CD4-positive, alpha-beta T cell (primary cell): ENCODE measurements around the gene SRRM1. TPM values are rescaled to one million over a fixed set of nuclear protein-coding genes. Genes with fewer than 3 reads are reported as not detected.

ENCODE experiments used
- ATAC-seq: fragments of 200-7000 bp; cut with Tn5 transposase; one replicate; pipeline ENCODE4 v1.10.0; 2022; ENCODE audit warnings: mild to moderate bottlenecking; ENCODE audit not compliant: poor library complexity
- CTCF ChIA-PET: fragments of 350-600 bp; sonication (Branson Sonifier 250); formaldehyde crosslinking; loops from one replicate; lab custom pipeline; 2021; ENCODE audit warnings: antibody characterized with exemption, inconsistent platforms; lab: Charles Lee
- POLR2A ChIA-PET: fragments of 350-600 bp; sonication (Branson Sonifier 250); formaldehyde crosslinking; loops from one replicate; lab custom pipeline; 2021; ENCODE audit warnings: antibody characterized with exemption, inconsistent platforms; lab: Charles Lee
- DNase-seq, 14 experiments: peaks; one replicate each; pipeline ENCODE4 v3.0.0-alpha.2; 2013 to 2020; ENCODE audit warnings: mixed read lengths in 2 of 14
- H3K27ac ChIP-seq, 2 donors: one replicate each; pipeline versions ENCODE4 v1.5.1 to v1.7.0; 2013; ENCODE audit warnings: low read length in 2 of 2, low read depth in 1 of 2, mild to moderate bottlenecking in 1 of 2
- H3K27me3 ChIP-seq, 2 experiments: 1 replicate in 1 of 2; 2 replicates in 1 of 2; pipeline versions ENCODE4 v1.6.1 to v1.7.0; 2013; ENCODE audit warnings: low read length in 2 of 2, control low read depth in 1 of 2, mild to moderate bottlenecking in 1 of 2, moderate library complexity in 1 of 2; ENCODE audit not compliant: insufficient read depth in 2 of 2, control insufficient read depth in 1 of 2
- H3K36me3 ChIP-seq: one replicate; pipeline ENCODE4 v1.6.1; 2013; ENCODE audit warnings: low read length, control low read depth; ENCODE audit not compliant: insufficient read depth
- H3K4me1 ChIP-seq: one replicate; pipeline ENCODE4 v1.6.1; 2013; ENCODE audit warnings: low read length, control low read depth; ENCODE audit not compliant: insufficient read depth
- H3K4me3 ChIP-seq: one replicate; pipeline ENCODE4 v1.5.1; 2013; ENCODE audit warnings: mild to moderate bottlenecking, low read length, moderate library complexity
- H3K9me3 ChIP-seq, 2 experiments: 1 replicate in 1 of 2; 2 replicates in 1 of 2; pipeline versions ENCODE4 v1.6.1 to v1.7.0; 2013; ENCODE audit warnings: low read length in 2 of 2, mild to moderate bottlenecking in 2 of 2, control low read depth in 1 of 2, moderate library complexity in 1 of 2; ENCODE audit not compliant: control insufficient read depth in 1 of 2, insufficient read depth in 1 of 2
- H3K27ac Mint-ChIP-seq: one replicate; pipeline ENCODE4 v1.8.0; 2020; ENCODE audit warnings: mixed read lengths
- H3K27me3 Mint-ChIP-seq: one replicate; pipeline ENCODE4 v1.8.0; 2021; ENCODE audit warnings: mixed read lengths
- H3K36me3 Mint-ChIP-seq: one replicate; pipeline ENCODE4 v1.8.0; 2021; ENCODE audit warnings: low read depth, mixed read lengths
- H3K4me1 Mint-ChIP-seq: one replicate; pipeline ENCODE4 v1.8.0; 2021; ENCODE audit warnings: low read depth, mixed read lengths
- H3K4me3 Mint-ChIP-seq: one replicate; pipeline ENCODE4 v1.8.0; 2020; ENCODE audit warnings: mild to moderate bottlenecking, mixed read lengths
- H3K9me3 Mint-ChIP-seq: one replicate; pipeline ENCODE4 v1.8.0; 2020; ENCODE audit warnings: mixed read lengths
- CTCF ChIP-seq: fragments of 200-600 bp; IDR thresholded peaks from one replicate; pipeline ENCODE4 v1.8.0; 2022; ENCODE audit warnings: antibody characterized with exemption, mild to moderate bottlenecking
- intact Hi-C, 2 experiments: fragments of 100-400 bp; cut with DNase I in 1 of 2; cut with micrococcal nuclease in 1 of 2; formaldehyde crosslinking; loops; one replicate each; pipeline versions ENCODE4 v1.15.1 to v1.9.0; 2023 to 2025; cut with DNase I, micrococcal nuclease
- total RNA-seq, 174 experiments: library from RNA in 2 of 174; stranded (reverse) in 2 of 174; gene quantifications; one replicate each; pipeline ENCODE4 v1.2.3 and lab custom pipeline; 2021 to 2026

SRRM1 gene
- total RNA-seq, 2 experiments from 2014 or later, result 338 to 360 TPM

- CTCF ChIA-PET, result interaction anchor here (0.7 kb wide), 1 partner anchor 1739 kb away, joined by 3 read pairs; no protein-coding TSS in a partner anchor
Measured at GRCh38 chr1:24707687-24708086, 64.6 kb downstream of the SRRM1 start.

GRCh38 chr1:24708938-24709337 is 65.8 kb downstream of the SRRM1 start:
- peaks cover 7% of the 10 kb centered on the region for H3K4me1 Mint-ChIP-seq
- H3K27me3 Mint-ChIP-seq, result no peaks in the 10 kb centered on the region
- no peak overlapping the region for H3K27ac Mint-ChIP-seq
- DNase-seq (peak in 2 of 14 experiments; percentile 42 to 44), ATAC-seq (no peak)
- CTCF ChIA-PET, result no interaction called here
- H3K4me3 Mint-ChIP-seq, result no peak overlapping the region
- no peaks in the 10 kb centered on the region for H3K9me3 Mint-ChIP-seq
- H3K27me3 ChIP-seq, result no peaks in the 10 kb centered on the region
- POLR2A ChIA-PET, result no interaction called here
- TF ChIP-seq CTCF, result no peak
- intact Hi-C loops, result no loop called here
- H3K36me3 ChIP-seq, result no peaks in the 10 kb centered on the region
- H3K36me3 Mint-ChIP-seq, result no peaks in the 10 kb centered on the region
- no peaks in the 10 kb centered on the region for H3K9me3 ChIP-seq
- H3K4me1 ChIP-seq, result peaks cover 21% of the 10 kb centered on the region
- H3K4me3 ChIP-seq, result no peak overlapping the region
- no peak overlapping the region for H3K27ac ChIP-seq

More at GRCh38 chr1:24707687-24708086, 64.6 kb downstream of the SRRM1 start:
- Histone ChIP-seq H3K27ac (no peak overlapping the region), H3K27me3 (no peaks in the 10 kb centered on the region), H3K9me3 (no peaks in the 10 kb centered on the region), H3K36me3 (no peaks in the 10 kb centered on the region), H3K4me1 (peaks cover 21% of the 10 kb centered on the region), H3K4me3 (no peak overlapping the region)
- H3K9me3 Mint-ChIP-seq, result no peaks in the 10 kb centered on the region
- no peak overlapping the region for H3K27ac Mint-ChIP-seq
- POLR2A ChIA-PET, result no interaction called here
- H3K4me3 Mint-ChIP-seq, result no peak overlapping the region
- TF ChIP-seq CTCF, result no peak
- no peak for ATAC-seq
- intact Hi-C loops, result no loop called here
- no peaks in the 10 kb centered on the region for H3K27me3 Mint-ChIP-seq
- no peaks in the 10 kb centered on the region for H3K36me3 Mint-ChIP-seq
- no peak for DNase-seq
- peaks cover 7% of the 10 kb centered on the region for H3K4me1 Mint-ChIP-seq

GRCh38 chr1:24709791-24710441 is 66.8 kb downstream of the SRRM1 start:
- no peaks in the 10 kb centered on the region for H3K36me3 Mint-ChIP-seq
- Histone ChIP-seq H3K4me1 (peaks cover 17% of the 10 kb centered on the region), H3K27me3 (no peaks in the 10 kb centered on the region), H3K9me3 (no peaks in the 10 kb centered on the region), H3K36me3 (no peaks in the 10 kb centered on the region), H3K27ac (no peak overlapping the region), H3K4me3 (no peak overlapping the region)
- H3K4me1 Mint-ChIP-seq, result peaks cover 7% of the 10 kb centered on the region
- H3K27ac Mint-ChIP-seq, result no peak overlapping the region
- CTCF ChIA-PET, result interaction anchor here (1.2 kb wide), 1 partner anchor 125 kb away, joined by 3 read pairs; no protein-coding TSS in a partner anchor
- H3K9me3 Mint-ChIP-seq, result no peaks in the 10 kb centered on the region
- no peak for TF ChIP-seq CTCF
- no peaks in the 10 kb centered on the region for H3K27me3 Mint-ChIP-seq
- intact Hi-C loops, result no loop called here
- ATAC-seq, result no peak
- DNase-seq, result peak in 6 of 14 experiments; percentile 7 to 46 (median 24)
- H3K4me3 Mint-ChIP-seq, result no peak overlapping the region
- POLR2A ChIA-PET, result no interaction called here
